ENCODE results near the gene CCAR1.
A peak's percentile ranks its signal among the peaks of the same experiment; 100 is the strongest.
"Not testable (repeated sequence)": the region's sequence is repeated elsewhere in the genome, so short reads cannot be mapped to it uniquely, and the experiment has no call there.

CCAR1 gene

DNA sequence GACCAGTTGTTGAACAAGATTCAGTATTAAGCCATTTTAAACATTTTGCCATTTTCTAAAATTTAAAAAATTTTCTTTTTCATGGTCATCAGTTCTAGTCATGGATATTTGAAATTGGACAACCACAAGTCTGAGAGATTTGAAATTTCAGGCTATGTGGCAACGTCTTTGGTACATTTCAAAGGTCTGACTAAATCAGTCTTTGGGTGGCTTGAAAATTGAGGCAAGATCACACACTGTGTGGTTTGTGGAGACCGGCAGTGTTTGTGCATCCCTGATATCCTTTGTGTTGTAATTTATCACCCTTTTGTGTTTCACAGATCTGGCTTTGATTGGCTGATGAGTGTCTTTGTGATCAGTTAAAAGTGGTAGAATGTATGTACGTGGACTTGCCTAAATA is 35.7 kb downstream of the CCAR1 start:
- no peak for DNase-seq (ENCODE audit: low read depth, low spot score)

DNA sequence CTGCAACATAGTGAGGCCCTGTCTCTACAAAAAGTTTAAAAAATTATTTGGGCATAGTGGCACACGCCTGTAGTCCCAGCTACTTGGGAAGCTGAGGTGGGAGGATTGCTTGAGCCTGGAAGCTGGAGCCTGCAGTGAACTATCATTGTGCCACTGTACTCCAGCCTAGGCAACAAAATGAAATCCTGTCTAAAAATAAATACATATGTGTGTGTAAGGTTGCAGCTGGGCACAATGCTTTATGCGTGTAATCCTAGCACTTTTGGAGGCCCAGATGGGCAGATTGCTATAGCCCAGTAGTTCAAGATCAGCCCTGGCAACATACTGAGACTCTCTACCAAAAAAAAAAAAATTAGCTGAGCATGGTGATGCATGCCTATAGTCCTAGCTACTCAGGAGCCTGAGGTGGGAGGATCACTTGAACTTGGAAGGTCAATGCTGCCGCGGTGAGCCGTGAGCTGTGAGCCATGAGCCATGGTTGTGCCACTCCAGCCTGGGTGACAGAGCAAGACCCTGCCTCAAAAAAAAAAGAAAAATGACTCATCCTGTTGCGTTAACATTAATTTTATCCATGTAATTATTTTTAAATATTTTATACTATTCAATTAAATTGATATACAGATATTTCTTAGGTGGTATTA is 38.3 kb downstream of the CCAR1 start:
- no peak for DNase-seq (ENCODE audit: low read depth, low spot score)

DNA sequence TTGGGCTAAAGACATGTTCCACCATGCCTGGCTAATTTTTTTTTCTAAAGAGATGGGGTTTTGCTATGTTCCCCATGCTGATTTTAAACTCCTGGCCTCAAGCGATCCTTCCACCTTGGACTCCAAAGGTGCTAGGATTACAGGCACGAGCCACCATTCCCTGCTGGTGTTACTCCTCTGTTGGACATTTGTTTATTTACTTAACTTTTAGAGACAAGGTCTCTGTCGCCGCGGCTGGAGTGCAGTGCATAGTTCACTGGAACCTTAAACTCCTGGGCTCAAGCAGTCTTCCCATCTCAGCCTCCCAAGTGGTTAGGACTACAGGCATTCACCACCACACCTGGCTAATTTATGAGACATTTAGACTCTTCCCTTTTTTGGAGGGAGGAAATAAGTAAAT is 38.9 kb downstream of the CCAR1 start:
- no peak for DNase-seq (ENCODE audit: low read depth, low spot score)

DNA sequence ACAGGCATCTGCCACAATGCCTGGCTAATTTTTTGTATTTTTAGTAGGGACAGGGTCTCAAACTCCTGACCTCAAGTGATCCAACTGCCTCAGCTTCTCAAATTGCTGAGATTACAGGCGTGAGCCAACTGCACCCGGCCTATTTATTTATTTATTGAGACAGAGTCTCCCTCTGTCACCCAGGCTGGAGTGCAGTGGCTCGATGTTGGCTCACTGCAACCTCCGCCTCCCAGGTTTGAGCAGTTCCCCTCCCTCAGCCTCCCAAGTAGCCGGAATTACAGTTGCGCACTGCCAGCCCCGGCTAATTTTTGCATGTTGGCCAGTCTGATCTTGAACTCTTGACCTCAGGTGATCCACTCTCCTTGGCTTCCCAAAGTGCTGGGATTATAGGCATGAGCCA is 46.4 kb downstream of the CCAR1 start:
- not testable (repeated sequence) for DNase-seq (ENCODE audit: low read depth, low spot score)

DNA sequence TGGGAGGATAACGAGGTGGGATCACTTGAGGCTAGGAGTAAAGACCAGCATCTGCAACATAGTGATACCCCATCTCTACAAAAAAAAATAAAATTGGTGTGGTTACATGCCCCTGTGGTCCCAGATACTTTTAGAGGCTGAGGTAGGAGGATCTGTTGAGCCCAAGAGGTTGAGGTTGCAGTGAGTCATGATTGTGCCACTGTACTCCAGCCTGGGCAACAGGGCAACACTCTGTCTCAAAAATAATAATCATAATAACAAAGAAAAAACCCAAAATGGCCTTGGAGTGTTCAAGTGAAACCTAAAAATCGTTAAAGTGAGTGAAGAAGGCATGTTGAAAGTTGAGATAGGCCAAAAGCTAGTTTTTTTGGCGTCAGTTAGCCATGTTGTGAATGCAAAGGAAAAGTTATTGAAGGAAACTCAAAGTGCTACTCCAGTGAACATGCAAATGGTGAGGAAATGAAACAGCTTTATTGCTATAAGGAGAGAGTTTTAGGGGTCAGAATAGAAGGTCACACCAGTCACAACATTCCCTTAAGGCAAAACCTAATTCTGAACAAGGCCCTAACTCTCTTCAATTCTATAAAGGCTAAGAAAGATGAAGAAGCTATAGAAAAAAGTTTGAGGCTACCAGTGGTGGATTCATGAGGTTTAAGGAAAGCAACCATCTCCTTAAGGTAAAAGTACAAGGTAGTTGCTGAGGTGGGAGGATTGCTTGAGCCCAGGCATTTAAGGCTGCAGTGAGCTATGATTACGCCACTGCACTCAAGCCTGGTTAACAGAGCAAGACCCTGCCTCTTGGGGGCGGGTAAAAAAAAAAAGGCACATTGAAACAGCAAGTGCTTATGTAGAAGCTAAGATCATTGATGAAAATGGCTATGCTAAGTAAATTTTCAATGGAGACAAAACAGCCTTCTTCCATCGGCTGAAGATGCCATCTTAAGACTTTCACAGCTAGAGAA is 60.9 kb downstream of the CCAR1 start:
- no peak for DNase-seq (ENCODE audit: low read depth, low spot score)

DNA sequence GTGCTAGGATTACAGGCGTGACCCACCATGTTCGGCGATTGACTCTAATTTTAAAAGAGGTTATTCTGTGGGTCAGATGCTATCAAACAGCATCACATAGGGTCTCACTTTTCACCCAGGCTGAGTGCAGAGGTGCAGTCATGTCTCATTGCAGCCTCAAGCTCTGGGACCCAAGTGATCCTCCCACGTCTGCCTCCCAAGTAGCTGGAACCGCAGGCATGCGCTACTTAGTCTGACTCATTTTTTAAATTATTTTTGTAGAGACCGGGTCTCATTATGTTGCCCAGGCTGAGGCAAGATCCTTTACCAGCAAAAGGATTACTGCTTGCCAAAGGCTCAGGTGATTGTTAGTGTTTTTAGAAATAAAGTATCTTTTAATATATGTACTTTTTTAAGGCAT is 63.4 kb downstream of the CCAR1 start:
- DNase-seq (ENCODE audit: low read depth, low spot score) = no peak

DNA sequence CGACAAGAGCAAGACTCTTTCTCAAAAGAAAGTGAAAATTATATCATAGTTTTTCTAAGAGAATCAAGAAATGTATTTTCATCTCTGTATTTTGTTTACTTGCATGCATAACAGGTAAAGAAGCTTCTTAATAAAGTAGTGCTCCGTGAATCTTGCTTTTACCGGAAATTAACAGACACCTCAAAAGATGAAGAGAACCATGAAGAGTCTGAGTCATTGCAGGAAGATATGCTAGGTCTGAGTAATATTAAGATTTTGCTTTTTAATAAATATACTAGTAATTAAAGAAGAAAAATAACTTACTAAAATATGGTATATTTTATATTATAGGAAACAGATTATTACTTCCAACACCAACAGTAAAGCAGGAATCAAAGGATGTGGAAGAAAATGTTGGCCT is 66.8 kb downstream of the CCAR1 start:
- DNase-seq (ENCODE audit: low read depth, low spot score) = no peak

DNA sequence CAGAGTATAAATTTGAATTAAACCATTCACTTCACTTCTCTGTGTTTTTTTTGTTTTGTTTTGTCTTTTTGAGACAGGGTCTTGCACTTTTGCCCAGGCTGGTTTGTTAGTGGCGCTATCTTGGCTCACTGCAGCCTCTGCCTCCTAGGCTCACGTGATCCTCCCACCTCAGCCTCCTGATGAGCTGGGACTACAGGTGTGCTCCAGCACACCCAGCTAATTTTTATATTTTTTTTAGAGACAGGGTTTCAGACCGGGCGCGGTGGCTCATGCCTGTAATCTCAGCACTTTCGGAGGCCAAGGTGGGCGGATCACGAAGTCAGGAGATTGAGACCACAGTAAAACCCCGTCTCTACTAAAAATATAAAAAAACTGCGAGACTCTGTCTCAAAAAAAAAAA is 69.4 kb downstream of the CCAR1 start:
- DNase-seq (ENCODE audit: low read depth, low spot score) = no peak

DNA sequence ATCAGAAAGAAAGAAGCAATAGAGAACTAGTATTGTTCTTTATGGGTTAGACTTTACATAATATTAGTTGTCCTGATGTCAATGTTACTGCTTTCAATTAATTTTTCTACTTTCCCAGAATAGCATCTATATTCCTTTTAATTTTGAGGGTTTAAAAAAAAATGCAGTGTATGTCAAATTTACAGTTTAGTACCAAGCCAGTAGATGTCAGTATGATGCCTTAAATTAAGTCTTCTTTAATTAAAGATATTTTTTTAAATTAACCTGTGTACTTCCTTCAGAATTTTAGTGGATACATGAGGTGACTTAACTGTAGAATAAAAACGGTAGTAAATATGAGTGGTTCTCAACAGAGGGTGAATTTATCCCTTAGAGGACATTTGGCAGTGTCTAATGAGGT is 71.1 kb downstream of the CCAR1 start:
- no peak for DNase-seq (ENCODE audit: low read depth, low spot score)

DNA sequence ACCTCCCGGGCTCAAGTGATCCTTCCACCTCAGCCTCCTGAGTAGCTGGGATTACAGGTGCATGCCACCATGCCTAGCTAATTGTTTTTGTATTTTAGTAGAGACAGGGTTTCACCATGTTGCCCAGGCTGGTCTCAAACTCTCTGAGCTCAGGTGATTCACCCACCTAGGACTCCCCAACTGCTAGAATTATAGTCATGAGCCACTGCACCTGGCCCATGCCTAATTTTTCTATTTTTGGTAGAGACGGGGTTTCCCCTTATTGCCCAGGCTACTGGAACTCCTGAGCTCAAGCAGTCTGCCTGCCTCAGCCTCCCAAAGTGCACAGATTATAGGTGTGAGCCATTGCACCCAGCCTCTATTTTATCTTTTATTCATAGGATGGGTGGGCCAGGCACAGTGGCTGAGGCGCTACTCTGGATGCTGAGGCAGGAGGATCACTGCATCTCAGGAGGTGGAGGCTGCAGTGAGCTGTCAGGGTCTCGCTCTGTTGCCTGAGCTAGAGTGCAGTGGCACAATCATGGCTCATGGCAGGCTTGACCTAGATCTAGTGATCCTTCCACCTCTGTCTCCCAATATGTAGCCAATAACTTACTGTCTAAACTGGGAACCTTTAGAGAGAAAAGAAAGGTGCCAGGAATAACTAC is 75.0 kb downstream of the CCAR1 start:
- no peak for DNase-seq (ENCODE audit: low read depth, low spot score)

DNA sequence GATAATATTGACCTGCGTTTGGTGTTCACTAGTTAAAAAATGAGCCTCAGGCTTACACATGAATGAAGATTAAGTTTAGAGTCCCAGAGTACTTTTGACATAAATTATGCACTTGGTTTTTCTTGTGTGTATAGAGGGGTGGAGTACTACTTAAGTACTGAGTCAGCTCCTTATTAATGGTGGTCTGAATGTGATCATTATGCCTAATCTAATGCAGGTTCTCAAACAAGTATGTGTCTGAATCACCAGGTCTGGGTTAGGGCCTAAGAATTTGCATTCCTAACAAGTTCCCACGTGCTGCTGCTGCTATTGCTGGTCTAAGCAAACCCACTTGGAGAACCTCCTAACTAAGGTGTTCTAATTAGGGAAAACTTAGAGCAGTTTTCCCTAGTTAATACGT is 75.6 kb downstream of the CCAR1 start:
- DNase-seq (ENCODE audit: low read depth, low spot score) = no peak

DNA sequence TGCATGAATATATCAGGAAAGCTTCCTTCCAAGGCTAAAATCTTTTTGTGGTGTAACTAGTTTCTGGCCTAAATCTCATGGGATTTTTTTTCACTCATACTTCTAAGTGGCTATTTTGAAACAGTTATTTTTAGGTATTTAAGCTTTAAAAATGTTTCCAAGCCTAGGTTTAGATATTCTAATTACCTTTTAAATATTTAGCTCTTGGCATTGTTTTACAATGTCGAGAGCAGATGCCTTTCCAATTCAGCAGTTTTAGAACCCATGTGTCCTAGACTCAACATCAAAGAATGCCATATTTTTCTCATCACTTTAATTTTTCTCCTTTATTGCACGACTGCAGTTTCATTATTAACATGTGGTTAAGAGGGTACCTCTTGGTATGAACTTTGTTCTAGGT is 79.2 kb downstream of the CCAR1 start:
- no peak for DNase-seq (ENCODE audit: low read depth, low spot score)

DNA sequence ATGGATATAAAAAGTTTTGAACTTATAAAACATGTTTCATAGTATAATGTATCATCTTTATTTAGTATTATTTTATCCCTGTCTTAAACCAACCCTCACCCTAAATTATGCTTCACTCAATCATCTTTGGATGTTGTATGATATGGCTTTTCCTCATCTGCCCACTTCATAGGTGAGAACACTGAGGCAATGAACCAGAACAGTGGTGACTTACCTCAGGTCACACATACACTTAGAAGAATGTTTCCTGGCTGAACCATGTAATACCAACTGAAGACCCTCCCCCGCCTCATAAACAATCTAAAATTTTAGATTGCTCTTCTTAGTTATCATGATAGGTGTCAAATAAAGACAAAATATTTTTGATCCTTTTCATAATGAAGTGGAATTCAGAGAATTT is 83.7 kb downstream of the CCAR1 start:
- no peak for DNase-seq (ENCODE audit: low read depth, low spot score)

DNA sequence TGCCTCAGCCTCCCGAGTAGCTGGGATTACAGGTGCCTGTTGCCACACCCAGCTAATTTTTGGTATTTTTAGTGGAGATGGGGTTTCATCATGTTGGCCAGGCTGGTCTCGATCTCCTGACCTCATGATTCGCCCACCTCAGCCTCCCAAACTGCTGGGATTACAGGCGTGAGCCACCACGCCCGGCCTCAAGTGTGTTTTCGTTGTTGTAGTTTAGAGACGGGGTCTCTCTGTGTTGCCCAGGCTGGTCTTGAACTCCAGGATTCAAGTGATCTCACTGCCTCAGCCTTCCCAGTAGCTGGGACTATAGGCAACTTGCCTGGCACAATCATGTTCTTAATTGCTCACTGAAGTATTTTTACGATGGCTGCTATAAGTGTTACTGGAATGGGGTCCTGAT is 89.8 kb downstream of the CCAR1 start:
- not testable (repeated sequence) for DNase-seq (ENCODE audit: low read depth, low spot score)

DNA sequence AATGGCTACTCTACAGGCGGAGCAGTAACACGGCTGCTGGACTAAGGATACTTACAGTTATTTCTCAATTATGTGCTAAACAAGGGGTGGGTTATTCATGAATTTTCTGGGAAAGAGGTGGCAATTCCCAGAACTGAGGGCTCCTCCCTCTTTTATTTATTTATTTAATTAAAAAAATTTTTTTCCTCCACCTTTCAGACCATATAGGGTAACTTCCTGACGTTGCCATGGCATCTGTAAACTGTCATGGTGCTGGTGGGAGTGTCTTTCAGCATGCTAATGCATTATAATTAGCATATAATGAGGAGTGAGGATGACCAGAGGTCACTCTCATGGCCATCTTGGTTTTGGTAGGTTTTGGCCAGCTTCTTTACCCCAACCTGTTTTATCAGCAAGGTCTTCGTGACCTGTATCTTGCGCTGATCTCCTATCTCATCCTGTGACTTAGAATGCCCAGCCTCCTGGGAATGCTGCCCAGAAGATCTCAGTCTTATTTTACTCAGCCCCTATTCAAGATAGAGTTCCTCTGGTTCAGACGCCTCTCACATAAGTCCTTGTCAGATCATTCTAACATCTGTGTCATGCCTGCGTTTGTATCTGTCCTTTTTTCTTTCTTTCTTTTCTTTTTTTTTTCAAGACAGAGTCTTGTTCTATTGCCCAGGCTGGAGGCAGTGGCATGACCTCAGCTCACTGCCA is 90.4 kb downstream of the CCAR1 start:
- DNase-seq (ENCODE audit: low read depth, low spot score) = no peak

DNA sequence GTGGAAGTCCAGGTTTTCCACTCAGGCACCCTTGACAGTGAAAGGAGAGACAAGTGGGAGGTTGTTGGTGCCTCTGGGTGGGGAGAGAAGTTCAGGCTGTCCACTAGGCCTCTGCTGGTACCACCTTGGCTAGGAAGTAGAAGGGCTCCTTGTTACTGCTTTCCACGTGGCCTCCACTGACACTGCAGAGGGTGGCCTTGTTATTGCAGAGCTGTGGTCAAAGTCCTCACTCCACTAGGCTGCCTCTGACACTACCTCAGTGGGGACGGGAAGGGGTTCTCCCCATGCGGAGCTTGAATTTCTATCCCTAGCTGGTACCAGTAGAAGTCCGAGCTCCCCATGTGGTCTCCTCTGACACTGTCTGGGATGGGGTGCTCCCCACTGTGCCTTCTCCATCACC is 91.4 kb downstream of the CCAR1 start:
- DNase-seq (ENCODE audit: low read depth, low spot score) = no peak

DNA sequence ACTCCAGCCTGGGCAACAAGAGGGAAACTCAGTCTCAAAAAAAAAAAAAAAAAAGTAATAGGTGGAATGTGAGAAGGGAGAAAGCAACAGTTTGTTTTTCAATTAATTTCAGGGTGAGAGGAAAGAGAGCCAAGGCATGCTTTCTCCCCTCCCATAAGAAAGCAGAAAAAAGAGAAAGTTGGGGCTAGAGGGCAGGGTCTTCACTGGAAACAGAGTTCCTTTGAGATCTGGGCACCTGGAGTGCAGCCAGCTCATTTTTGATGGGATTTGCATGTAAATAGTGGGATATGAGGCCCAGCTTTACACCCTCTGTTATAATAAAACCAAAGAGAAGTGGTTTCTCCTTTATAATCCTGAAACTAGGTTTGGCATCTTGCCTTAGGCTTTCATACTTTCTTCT is 92.5 kb downstream of the CCAR1 start:
- DNase-seq (ENCODE audit: low read depth, low spot score) = no peak

DNA sequence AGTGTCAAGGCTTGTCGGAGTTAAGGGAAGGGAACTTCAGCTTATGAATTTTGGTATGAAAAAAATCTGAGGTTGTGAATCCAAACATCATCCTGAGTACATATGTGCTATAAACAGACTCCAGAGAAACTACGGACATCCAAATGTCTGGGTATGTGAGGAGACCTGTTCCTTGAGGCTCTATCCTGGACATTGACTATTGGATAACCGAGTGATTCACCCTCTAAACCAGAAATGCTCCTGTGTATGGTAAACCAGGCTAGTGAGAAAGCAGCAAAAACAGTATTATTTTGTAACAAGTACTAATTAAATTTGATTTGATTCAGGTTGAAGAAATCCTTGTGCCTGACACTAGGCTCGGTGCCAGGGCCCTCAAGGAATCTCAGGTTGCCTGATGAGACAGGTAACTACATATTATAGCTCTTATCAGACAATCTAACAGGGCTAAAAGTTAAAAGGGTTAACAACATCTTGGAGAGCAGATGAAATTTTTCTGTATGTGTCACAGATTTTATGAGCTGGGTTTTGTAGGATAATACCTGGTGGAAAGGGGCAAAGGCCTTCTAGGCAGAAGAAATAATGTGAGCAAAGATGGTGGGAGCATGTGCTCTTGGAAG is 95.9 kb downstream of the CCAR1 start:
- no peak for DNase-seq (ENCODE audit: low read depth, low spot score)

DNA sequence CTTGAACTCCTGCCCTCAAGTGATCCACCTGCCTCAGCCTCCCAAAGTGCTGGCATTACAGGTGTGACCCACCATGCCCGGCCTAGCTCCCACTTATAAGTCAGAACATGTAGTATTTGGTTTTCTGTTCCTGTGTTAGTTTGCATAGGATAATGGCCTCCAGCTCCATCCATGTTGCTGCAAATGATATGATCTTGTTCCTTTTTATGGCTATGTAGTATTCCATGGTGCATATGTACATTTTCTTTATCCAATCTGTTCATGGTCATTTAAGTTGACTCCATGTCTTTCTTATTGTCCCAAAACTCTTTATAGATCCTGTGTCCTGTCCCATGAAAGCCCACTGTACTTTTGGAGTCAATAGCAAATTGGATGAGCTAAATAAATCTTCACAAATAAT is 99.3 kb downstream of the CCAR1 start:
- not testable (repeated sequence) for DNase-seq (ENCODE audit: low read depth, low spot score)

DNA sequence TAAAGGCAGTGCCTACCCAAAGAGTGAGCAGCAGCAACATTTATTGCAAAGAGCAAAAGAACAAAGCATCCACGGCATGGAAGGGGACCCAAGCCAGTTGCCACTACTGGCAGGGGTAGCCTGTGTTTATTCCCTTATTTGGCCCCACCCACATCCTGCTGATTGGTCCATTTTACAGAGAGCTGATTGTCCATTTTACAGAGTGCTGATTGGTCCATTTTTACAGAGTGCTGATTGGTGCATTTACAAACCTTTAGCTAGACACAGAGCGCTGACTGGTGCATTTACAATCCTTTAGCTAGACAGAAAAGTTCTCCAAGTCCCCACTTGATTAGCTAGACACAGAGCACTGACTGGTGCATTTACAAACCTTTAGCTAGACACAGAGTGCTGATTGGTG is 101.6 kb downstream of the CCAR1 start:
- not testable (repeated sequence) for DNase-seq (ENCODE audit: low read depth, low spot score)

DNA sequence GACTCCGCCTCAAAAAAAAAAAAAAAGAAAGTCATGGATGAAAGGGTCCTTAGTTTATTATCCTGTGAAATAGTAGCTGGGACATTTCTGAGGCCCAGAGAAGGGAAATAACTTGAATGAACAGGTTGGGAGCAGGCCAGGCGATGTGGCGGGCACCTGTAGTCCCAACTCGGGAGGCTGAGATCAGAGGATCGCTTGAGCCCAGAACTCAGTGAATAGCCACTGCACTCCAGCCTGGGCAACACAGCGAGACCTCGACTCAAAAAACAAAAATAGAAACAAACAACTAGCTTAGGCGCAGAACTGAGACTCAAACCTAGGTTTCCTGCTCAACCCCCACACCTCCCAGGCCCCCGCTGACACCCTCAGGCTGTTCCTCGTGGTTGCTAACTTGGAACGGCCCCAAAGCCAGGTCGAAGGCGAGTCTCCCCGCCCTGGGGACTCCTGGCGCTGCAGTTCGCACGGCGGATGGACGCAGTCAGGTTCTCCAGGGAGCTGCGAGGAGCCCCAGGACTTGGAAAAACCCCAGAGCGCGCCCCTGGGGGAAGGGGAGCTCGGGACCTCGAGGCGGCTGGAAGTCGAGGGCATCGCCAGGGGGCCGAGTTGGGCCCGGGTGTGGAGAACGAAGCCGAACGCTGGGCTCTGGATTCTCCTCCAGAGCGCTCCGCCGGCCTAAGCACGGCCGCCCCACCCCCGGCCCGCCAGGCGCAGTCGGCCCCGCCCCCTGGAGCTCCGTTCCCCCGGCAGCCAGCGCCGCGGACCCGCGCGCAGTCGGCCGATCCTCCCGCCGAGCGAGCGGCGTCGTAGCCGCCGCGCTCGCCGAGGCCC is 105.9 kb downstream of the CCAR1 start, which contains the start of gene STOX1:
STOX1 (plus strand) TSS at position 768 of the 828 bp plus-strand sequence. CDS start 93 bp downstream, outside the sequence.
- peak; percentile 83 for DNase-seq (ENCODE audit: low read depth, low spot score)

Data from ELF-1 (cell line).